Activated naive CD8-positive, alpha-beta T cell treated with anti-CD3 and anti-CD28 coated beads, Interleukin-2, amount 50 U/mL, for 16 hours (primary cell): ENCODE results near the gene ZNF584.

ENCODE experiments used
- DNase-seq: peaks from one replicate; pipeline ENCODE4 v3.0.0-alpha.2; 2020; ENCODE audit warnings: low read depth, low spot score

Gene ZNF584

DNA sequence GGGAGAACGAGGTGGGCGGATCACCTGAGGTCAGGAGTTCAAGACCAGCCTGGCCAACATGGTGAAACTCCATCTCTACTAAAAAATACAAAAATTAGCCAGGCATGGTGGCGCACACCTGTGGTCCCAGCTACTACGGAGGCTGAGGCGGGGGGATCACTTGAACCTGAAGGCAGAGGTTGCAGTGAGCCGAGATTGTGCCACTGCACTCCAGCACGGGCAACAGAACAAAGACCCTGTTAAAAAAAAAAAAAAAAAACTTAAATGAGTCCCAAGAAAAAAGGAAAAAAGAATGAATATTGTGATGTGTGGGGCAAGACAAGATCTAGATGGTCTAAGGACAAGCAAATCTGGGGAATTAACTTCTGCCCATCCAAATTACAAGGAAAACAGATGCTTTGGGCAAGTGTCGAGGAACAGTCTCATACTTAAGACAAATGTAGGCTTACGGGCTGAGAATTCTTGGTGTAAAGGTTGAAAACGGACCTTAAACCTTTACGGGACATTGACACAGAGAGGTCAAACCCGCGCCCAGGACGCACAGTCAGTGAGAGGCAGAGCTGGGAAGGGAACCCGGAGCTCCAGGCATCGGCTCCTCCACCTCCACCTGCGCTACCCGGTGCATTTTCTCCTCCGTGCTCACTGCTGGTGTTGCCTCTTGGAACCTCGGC, 57.8 kb downstream of the ZNF584 start:
- DNase-seq = no peak

DNA sequence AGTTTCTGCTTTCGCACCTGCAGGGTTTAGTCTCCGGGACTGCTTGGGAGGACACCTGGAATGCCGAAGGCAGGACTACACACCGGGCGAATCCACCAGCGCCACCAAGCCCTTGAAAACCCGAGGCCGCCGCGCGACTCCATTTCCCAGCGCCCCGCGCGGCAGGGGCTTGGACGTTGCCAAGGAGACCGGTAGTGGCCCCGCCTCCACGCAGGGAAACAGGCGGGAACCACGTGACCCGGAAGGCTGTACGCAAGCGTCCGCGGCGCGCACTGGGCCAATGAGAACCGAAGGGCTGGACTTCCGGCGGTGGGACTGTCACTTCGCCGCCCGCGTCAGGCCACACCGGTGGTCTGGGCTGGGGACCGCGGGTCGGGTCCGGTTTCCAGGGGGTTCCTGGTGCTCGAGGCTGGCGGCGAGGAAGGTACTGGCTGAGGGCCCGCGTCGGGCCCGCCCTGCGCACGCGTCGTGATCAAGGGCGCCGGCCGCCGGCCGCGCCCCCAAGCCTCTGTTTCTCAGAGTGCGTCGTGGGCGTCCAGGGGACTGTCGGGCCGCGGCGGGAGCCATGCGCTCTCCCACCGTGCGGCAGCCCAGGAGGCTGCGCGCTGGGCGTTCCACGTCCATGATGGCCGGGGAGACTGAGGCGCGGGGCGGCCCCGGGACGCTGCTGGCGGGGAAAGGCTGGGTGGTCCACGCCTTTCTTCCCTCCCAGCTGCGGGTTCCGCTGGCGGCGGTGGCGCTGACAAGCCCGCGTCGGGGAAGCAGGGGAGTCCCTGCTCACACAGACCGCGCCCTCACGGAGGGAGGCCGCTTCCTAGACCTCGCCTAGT, 58.5 kb downstream of the ZNF584 start, which contains the start of gene ZNF324:
Gene ZNF324 (plus strand): TSS at position 321 of the 830 bp plus-strand sequence. CDS start 2,106 bp downstream, outside the sequence.
- DNase-seq = peak; percentile 96
